B cell (primary cell): Measurements from ENCODE around the gene STPG3. TPM values are rescaled to one million over a fixed set of nuclear protein-coding genes. Genes with fewer than 3 reads are reported as not detected.

ENCODE experiments used
- ATAC-seq: fragments of 200-7000 bp; cut with Tn5 transposase; one replicate; pipeline ENCODE4 v1.10.0; 2021; ENCODE audit warnings: low read depth, mild to moderate bottlenecking, moderate number of reproducible peaks, moderate library complexity
- CTCF ChIA-PET: fragments of 350-600 bp; sonication (Branson Sonifier 250); formaldehyde crosslinking; loops from one replicate; lab custom pipeline; 2021; ENCODE audit warnings: antibody characterized with exemption, inconsistent platforms; lab: Charles Lee
- POLR2A ChIA-PET: fragments of 350-600 bp; sonication (Branson Sonifier 250); formaldehyde crosslinking; loops from one replicate; lab custom pipeline; 2021; ENCODE audit warnings: antibody characterized with exemption; lab: Charles Lee
- DNase-seq: peaks from one replicate; pipeline ENCODE4 v3.0.0; 2013
- H2AFZ ChIP-seq: 2 replicates; pipeline ENCODE4 v1.6.1; 2012; ENCODE audit warnings: mild to moderate bottlenecking, low read depth, low read length; ENCODE audit not compliant: insufficient read depth, poor library complexity, severe bottlenecking
- H3K27ac ChIP-seq, 2 donors: 1 replicate in 1 of 2; 2 replicates in 1 of 2; pipeline ENCODE4 v1.5.1; 2012 to 2013; ENCODE audit warnings: low read length in 2 of 2, mild to moderate bottlenecking in 2 of 2, moderate library complexity in 1 of 2
- H3K27me3 ChIP-seq, 4 experiments: fragments of 200-600 bp in 1 of 4; sonication (generic) in 1 of 4; replicated peaks in 1 of 4; 1 replicate in 2 of 4; 2 replicates in 2 of 4; pipeline versions ENCODE4 v1.6.1 to v1.7.0; 2013 to 2016; ENCODE audit warnings: low read length in 3 of 4, mild to moderate bottlenecking in 2 of 4, mixed read lengths in 1 of 4, moderate library complexity in 1 of 4; ENCODE audit not compliant: insufficient read depth in 4 of 4, control insufficient read depth in 3 of 4; ENCODE audit errors: control extremely low read depth in 1 of 4
- H3K36me3 ChIP-seq, 2 experiments: replicated peaks in 1 of 2; 1 replicate in 1 of 2; 2 replicates in 1 of 2; pipeline versions ENCODE4 v1.6.1 to v1.7.1; 2013; ENCODE audit warnings: low read length in 1 of 2; ENCODE audit not compliant: insufficient read depth in 2 of 2, control insufficient read depth in 1 of 2; ENCODE audit errors: control extremely low read depth in 1 of 2, extremely low read depth in 1 of 2
- H3K4me1 ChIP-seq, 2 donors: fragments of 200-600 bp in 1 of 2; sonication (generic) in 1 of 2; 1 replicate in 1 of 2; 2 replicates in 1 of 2; pipeline versions ENCODE4 v1.5.1 to v1.6.1; 2013 to 2017; ENCODE audit warnings: low read length in 2 of 2; ENCODE audit not compliant: control insufficient read depth in 2 of 2, insufficient read depth in 2 of 2
- H3K4me2 ChIP-seq: replicated peaks from 2 replicates; pipeline ENCODE3; 2012; ENCODE audit warnings: mild to moderate bottlenecking, low read depth, low read length; ENCODE audit not compliant: poor library complexity, severe bottlenecking
- H3K4me3 ChIP-seq, 5 experiments: fragments of 200-600 bp in 1 of 5; sonication (generic) in 1 of 5; 1 replicate in 3 of 5; 2 replicates in 2 of 5; pipeline versions ENCODE4 v1.5.1 to v1.7.0; 2011 to 2016; ENCODE audit warnings: low read length in 4 of 5, mild to moderate bottlenecking in 4 of 5, low read depth in 2 of 5, control low read depth in 1 of 5, moderate library complexity in 1 of 5; ENCODE audit not compliant: insufficient read depth in 1 of 5; ENCODE audit errors: control extremely low read depth in 1 of 5, extremely low read depth in 1 of 5
- H3K79me2 ChIP-seq: fragments of 200-600 bp; sonication (generic); one replicate; pipeline ENCODE4 v1.6.0; 2016; ENCODE audit warnings: low read length; ENCODE audit not compliant: control insufficient read depth, insufficient read depth
- H3K9ac ChIP-seq: fragments of 200-600 bp; sonication (generic); 2 replicates; pipeline ENCODE4 v1.6.1; 2017; ENCODE audit warnings: mild to moderate bottlenecking, low read length, moderate library complexity
- H3K9me3 ChIP-seq, 3 donors: one replicate each; pipeline versions ENCODE4 v1.6.1 to v1.7.1; 2013; ENCODE audit warnings: low read length in 2 of 3; ENCODE audit not compliant: control insufficient read depth in 2 of 3, insufficient read depth in 1 of 3; ENCODE audit errors: control extremely low read depth in 1 of 3
- H4K20me1 ChIP-seq: 2 replicates; pipeline ENCODE4 v1.6.0; 2012; ENCODE audit warnings: mild to moderate bottlenecking, low read length; ENCODE audit not compliant: insufficient read depth, control insufficient read depth, poor library complexity, severe bottlenecking
- H3K27ac Mint-ChIP-seq: one replicate; pipeline ENCODE4 v1.8.0; 2021; ENCODE audit warnings: mixed read lengths
- H3K27me3 Mint-ChIP-seq: one replicate; pipeline ENCODE4 v1.8.0; 2021; ENCODE audit warnings: mixed read lengths
- H3K4me1 Mint-ChIP-seq: one replicate; pipeline ENCODE4 v1.8.0; 2021; ENCODE audit warnings: mixed read lengths
- H3K4me3 Mint-ChIP-seq: one replicate; pipeline ENCODE4 v1.8.0; 2021; ENCODE audit warnings: mixed read lengths
- H3K9me3 Mint-ChIP-seq: one replicate; pipeline ENCODE4 v1.8.0; 2022; ENCODE audit warnings: mixed read lengths; ENCODE audit not compliant: insufficient read depth
- EZH2 ChIP-seq: IDR thresholded peaks from 2 replicates; pipeline ENCODE4 v1.6.1; 2012; ENCODE audit warnings: borderline replicate concordance, low read depth, mild to moderate bottlenecking, moderate library complexity, low read length; ENCODE audit not compliant: insufficient read depth, poor library complexity, severe bottlenecking
- WGBS: methylation state at CpG from one replicate; pipeline ENCODE4 v1.1.5; 2013; ENCODE audit warnings: missing lambda C conversion rate; ENCODE audit not compliant: insufficient coverage; 5-methylcytosine and 5-hydroxymethylcytosine counted together
- intact Hi-C: fragments of 100-400 bp; cut with micrococcal nuclease; formaldehyde crosslinking; loops from one replicate; pipeline ENCODE4 v1.10.0; 2022
- polyA plus RNA-seq: library from polyadenylated mRNA; depleted of rRNA; stranded (reverse); fragments of >200 nt; gene quantifications from 2 replicates; pipeline ENCODE4 v1.2.3, GENCODE V29; 2012
- total RNA-seq, 2 donors: library from RNA; stranded (reverse); fragments of 120-200 nt in 1 of 2; gene quantifications; 1 replicate in 1 of 2; 2 replicates in 1 of 2; pipeline versions ENCODE4 v1.2.3 to v1.2.4, GENCODE V29; 2013 to 2022
- TF ChIP-seq, protein P1 (sequence below): fragments of 200-600 bp; IDR thresholded peaks from one replicate; pipeline ENCODE4 v1.8.0; 2022; ENCODE audit warnings: antibody characterized with exemption, mild to moderate bottlenecking

STPG3 gene
- total and polyA plus RNA-seq, 2 donors (not counting 1 experiment from before 2014, with no cell fraction given), result not detected

GRCh38 chr9:137232101-137232500 is 19.0 kb upstream of the STPG3 start:
- no peaks in the 10 kb centered on the region for H4K20me1 ChIP-seq
- H3K9me3 ChIP-seq, result peaks cover 0 to 3% (median 0%) of the 10 kb centered on the region in 3 donors
- no peak for DNase-seq
- TF ChIP-seq EZH2, result no peak
- TF ChIP-seq, protein P1, sequence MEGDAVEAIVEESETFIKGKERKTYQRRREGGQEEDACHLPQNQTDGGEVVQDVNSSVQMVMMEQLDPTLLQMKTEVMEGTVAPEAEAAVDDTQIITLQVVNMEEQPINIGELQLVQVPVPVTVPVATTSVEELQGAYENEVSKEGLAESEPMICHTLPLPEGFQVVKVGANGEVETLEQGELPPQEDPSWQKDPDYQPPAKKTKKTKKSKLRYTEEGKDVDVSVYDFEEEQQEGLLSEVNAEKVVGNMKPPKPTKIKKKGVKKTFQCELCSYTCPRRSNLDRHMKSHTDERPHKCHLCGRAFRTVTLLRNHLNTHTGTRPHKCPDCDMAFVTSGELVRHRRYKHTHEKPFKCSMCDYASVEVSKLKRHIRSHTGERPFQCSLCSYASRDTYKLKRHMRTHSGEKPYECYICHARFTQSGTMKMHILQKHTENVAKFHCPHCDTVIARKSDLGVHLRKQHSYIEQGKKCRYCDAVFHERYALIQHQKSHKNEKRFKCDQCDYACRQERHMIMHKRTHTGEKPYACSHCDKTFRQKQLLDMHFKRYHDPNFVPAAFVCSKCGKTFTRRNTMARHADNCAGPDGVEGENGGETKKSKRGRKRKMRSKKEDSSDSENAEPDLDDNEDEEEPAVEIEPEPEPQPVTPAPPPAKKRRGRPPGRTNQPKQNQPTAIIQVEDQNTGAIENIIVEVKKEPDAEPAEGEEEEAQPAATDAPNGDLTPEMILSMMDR, result no peak
- ChIA-PET POLR2A (no interaction called here), CTCF (no interaction called here)
- peaks cover 4% of the 10 kb centered on the region for H3K27me3 Mint-ChIP-seq
- H3K36me3 ChIP-seq, result no peaks in the 10 kb centered on the region
- H3K4me3 ChIP-seq, result no peak overlapping the region
- no peak overlapping the region for H3K4me3 Mint-ChIP-seq
- peaks cover 26% of the 10 kb centered on the region for H3K4me1 Mint-ChIP-seq
- no peak overlapping the region for H3K27ac ChIP-seq
- intact Hi-C loops, result no loop called here
- H3K27me3 ChIP-seq, result peaks cover 0 to 31% (median 2%) of the 10 kb centered on the region in 4 experiments
- no peak overlapping the region for H3K4me2 ChIP-seq
- no peak overlapping the region for H2AFZ ChIP-seq
- H3K4me1 ChIP-seq, result peaks cover 33 to 37% of the 10 kb centered on the region in 2 donors
- WGBS, result 73% methylated on average over 9 of the region's 10 CpGs
- ATAC-seq, result no peak
- H3K79me2 ChIP-seq, result peaks cover 5% of the 10 kb centered on the region
- H3K27ac Mint-ChIP-seq, result no peak overlapping the region
- H3K9ac ChIP-seq, result no peak overlapping the region
- H3K9me3 Mint-ChIP-seq, result no peaks in the 10 kb centered on the region

DNA sequence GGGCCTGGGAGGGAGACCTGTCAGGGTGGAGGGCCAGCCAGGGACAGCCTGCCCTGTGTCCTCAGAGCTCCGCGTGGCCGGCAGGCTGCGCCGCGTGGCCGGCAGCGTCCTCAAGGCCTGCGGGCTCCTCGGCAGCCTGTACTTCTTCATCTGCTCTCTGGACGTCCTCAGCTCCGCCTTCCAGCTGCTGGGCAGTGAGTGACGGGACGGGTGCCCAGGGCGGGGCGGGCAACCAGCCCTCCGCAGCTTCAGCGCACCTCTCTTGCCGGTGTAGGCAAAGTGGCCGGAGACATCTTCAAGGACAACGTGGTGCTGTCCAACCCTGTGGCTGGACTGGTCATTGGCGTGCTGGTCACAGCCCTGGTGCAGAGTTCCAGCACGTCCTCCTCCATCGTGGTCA is 18.6 kb upstream of the STPG3 start:
- H3K4me1 ChIP-seq, result peaks cover 31 to 37% of the 10 kb centered on the region in 2 donors
- H3K9me3 ChIP-seq, result peaks cover 0 to 3% (median 0%) of the 10 kb centered on the region in 3 donors
- H3K4me3 ChIP-seq, result no peak overlapping the region
- TF ChIP-seq, protein P1, result no peak
- TF ChIP-seq EZH2, result no peak
- peaks cover under 1% of the 10 kb centered on the region for H4K20me1 ChIP-seq
- Mint-ChIP-seq H3K4me3 (no peak overlapping the region), H3K4me1 (peaks cover 26% of the 10 kb centered on the region), H3K27me3 (peaks cover 3% of the 10 kb centered on the region), H3K9me3 (no peaks in the 10 kb centered on the region), H3K27ac (no peak overlapping the region)
- intact Hi-C loops, result no loop called here
- H3K27me3 ChIP-seq, result peaks cover 0 to 30% (median 2%) of the 10 kb centered on the region in 4 experiments
- H3K4me2 ChIP-seq, result no peak overlapping the region
- ATAC-seq, result no peak
- DNase-seq, result no peak
- H3K9ac ChIP-seq, result no peak overlapping the region
- ChIA-PET CTCF (no interaction called here), POLR2A (no interaction called here)
- no peak overlapping the region for H2AFZ ChIP-seq
- 95% methylated on average over 24 of the region's 24 CpGs for WGBS
- no peak overlapping the region for H3K27ac ChIP-seq
- no peaks in the 10 kb centered on the region for H3K36me3 ChIP-seq
- H3K79me2 ChIP-seq, result peaks cover 9% of the 10 kb centered on the region
